ENCODE data around the gene PFKFB4.

GRCh38 chr3:48581621-48582481 lies 25.2 kb upstream of the PFKFB4 start:
- TF ChIP-seq CTCF (conservative IDR thresholded peaks at IDR 0.05; ENCODE audit: low read depth in 2 of 2) (peak in 1 of 2 experiments; percentile 23; a peak in 2 of 4 replicates), CREB1 (CRISPR knock-in tag; IDR thresholded peaks at IDR 0.05; ENCODE audit: low read depth) (no peak), REST (IDR thresholded peaks at IDR 0.05; ENCODE audit: unreplicated experiment) (no peak), POLR2AphosphoS5 (IDR thresholded peaks at IDR 0.05; ENCODE audit: low read depth) (no peak)
